Stimulated activated naive CD8-positive, alpha-beta T cell treated with anti-CD3 and anti-CD28 coated beads, Interleukin-15, Interleukin-2, amounts not matched to agents 100 ng/mL and 50 ng/mL, for 24 hours (primary cell): ENCODE measurements around the gene DTNA.

ENCODE experiments used
- H3K27ac Mint-ChIP-seq: one replicate; pipeline ENCODE4 v1.8.0; 2021; ENCODE audit warnings: mild to moderate bottlenecking, mixed read lengths
- H3K27me3 Mint-ChIP-seq: one replicate; pipeline ENCODE4 v1.8.0; 2021; ENCODE audit warnings: mixed read lengths
- H3K36me3 Mint-ChIP-seq: one replicate; pipeline ENCODE4 v1.8.0; 2021; ENCODE audit warnings: low read depth, mixed read lengths
- H3K4me1 Mint-ChIP-seq: one replicate; pipeline ENCODE4 v1.8.0; 2021; ENCODE audit warnings: low read depth, mixed read lengths
- H3K4me3 Mint-ChIP-seq: one replicate; pipeline ENCODE4 v1.8.0; 2021; ENCODE audit warnings: mild to moderate bottlenecking, mixed read lengths
- H3K9me3 Mint-ChIP-seq: one replicate; pipeline ENCODE4 v1.8.0; 2021; ENCODE audit warnings: mixed read lengths

DTNA gene

DNA sequence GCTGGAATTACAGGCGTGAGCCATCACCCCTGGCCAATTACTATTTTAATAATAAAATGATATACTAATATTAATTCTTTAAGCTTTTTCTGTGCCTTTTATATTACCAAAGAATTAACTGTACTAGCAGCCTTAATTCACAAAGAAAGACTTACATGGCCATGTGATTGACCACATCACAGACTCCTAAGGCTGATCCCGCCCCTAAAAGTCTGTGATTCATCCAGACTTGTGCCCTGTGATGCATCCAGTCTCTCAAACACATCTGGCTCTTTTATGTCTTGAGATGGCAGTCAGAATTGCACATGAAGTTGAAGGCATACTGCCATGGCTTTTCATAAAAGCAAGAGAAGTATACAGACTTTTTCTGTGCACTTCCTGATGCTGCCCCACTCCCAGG is 91.7 kb downstream of the DTNA start:
- H3K9me3 Mint-ChIP-seq = no peaks in the 10 kb centered on the region
- peaks cover 12% of the 10 kb centered on the region for H3K27me3 Mint-ChIP-seq

DNA sequence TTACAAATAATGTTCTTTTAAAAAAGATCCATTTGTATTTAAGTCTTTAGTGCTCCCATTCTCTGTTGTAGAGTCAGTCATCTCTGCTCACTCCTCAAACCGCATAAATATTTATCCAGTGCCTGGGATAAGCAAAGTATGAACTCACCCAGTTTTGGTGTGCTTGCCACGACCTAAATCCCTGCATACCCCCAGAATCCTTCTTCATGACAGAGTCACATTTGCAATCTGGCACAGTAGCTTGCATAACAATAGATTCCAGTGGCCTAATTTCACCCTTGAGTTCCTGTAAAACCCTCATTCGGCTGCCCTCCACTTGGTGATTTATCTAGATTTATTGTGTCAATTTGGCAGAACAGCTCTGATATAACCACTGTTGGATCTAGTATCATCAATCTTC is 92.9 kb downstream of the DTNA start:
- Mint-ChIP-seq H3K4me1 (peaks cover 5% of the 10 kb centered on the region), H3K4me3 (no peak overlapping the region), H3K27me3 (peaks cover 9% of the 10 kb centered on the region), H3K36me3 (no peaks in the 10 kb centered on the region), H3K27ac (no peak overlapping the region), H3K9me3 (no peaks in the 10 kb centered on the region)

More for the DNA sequence above, 91.7 kb downstream of the DTNA start:
- Mint-ChIP-seq H3K4me3 (no peak overlapping the region), H3K27ac (no peak overlapping the region), H3K4me1 (peaks cover 5% of the 10 kb centered on the region), H3K36me3 (no peaks in the 10 kb centered on the region)

DNA sequence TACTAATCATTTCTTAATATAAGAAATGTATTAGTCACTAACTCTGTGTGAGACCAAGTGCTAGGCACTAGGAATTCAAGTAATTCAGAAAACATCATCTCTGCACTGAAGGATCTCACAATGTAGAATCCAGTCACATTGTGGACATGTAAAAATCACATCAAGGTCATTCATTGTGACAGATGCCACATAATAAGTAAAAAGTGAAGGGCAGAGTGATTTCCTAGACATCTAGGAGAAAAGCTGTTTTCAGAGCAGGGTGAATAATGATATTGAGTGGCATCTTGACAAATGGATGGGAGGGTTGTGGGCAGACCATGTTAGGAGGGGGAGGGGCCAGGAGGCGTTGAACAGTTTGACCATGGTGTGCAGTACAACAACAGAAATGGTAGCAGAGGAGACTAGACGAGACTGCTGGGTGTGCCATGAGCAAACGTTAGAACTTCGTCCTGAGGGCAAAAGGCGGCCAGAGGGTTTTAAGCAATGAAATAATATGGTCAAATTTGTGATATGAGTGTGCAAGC is 93.8 kb downstream of the DTNA start:
- H3K36me3 Mint-ChIP-seq = no peaks in the 10 kb centered on the region
- no peak overlapping the region for H3K4me3 Mint-ChIP-seq
- peaks cover 5% of the 10 kb centered on the region for H3K4me1 Mint-ChIP-seq
- no peaks in the 10 kb centered on the region for H3K9me3 Mint-ChIP-seq
- no peak overlapping the region for H3K27ac Mint-ChIP-seq
- H3K27me3 Mint-ChIP-seq = peaks cover 6% of the 10 kb centered on the region

DNA sequence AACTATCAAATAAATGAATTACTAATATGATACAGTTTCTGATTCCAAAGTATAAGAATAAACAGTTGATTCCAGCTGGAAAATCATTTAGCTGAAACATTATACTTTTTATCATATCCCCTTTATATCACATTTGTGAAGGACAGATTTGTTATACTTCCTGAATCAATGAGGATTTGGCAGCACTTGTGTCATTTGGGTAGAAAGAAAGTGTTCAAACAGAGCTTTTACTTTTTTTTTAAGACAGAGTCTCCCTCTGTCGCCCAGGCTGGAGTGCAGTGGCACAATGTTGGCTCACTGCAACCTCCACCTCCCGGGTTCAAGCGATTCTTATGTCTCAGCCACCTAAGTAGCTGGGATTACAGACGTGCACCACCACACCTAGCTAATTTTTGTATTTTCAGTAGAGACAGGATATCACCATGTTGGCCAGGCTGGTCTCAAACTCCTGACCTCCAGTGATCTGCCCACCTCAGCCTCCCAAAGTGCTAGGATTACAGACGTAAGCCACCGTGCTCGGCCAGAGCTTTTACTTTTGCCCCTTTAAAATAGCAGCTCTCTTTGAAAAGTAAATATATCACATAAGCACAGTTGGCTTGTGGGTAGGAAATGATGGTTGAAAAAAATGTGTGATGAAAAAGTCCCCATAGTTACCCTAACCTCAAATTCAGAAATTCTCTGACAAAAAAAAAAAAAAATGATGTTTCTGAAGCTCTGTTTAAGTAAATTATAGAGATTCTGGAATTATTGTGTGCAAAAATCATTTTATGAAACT is 95.2 kb downstream of the DTNA start:
- peaks cover 5% of the 10 kb centered on the region for H3K4me1 Mint-ChIP-seq

DNA sequence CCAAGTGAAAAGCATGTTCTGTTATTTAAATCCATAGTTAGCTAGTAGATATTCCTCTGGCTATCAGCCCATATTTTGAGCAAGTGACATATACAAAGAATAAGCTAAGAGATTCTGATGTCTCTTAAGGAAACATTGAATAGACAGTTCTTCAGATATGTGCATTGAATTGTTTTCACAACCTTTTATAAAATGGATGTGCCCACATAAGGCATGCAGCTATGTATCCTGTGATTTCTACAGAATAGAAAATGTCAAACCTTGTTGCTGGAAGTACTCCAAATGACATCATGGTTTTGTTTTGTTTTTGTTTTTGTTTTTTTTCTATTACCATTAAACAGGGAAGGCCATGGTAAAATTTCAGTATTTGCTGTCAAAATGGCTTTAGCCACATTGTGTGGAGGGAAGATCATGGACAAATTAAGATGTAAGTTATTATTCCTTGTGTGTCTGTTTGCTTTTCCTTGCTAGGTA is 95.8 kb downstream of the DTNA start:
- Mint-ChIP-seq H3K4me1 (peaks cover 5% of the 10 kb centered on the region), H3K4me3 (no peak overlapping the region), H3K9me3 (no peaks in the 10 kb centered on the region), H3K27ac (no peak overlapping the region), H3K27me3 (peaks cover 12% of the 10 kb centered on the region), H3K36me3 (no peaks in the 10 kb centered on the region)

More for the DNA sequence above, 95.2 kb downstream of the DTNA start:
- Mint-ChIP-seq H3K4me3 (no peak overlapping the region), H3K27ac (no peak overlapping the region), H3K36me3 (no peaks in the 10 kb centered on the region), H3K9me3 (no peaks in the 10 kb centered on the region), H3K27me3 (peaks cover 12% of the 10 kb centered on the region)

DNA sequence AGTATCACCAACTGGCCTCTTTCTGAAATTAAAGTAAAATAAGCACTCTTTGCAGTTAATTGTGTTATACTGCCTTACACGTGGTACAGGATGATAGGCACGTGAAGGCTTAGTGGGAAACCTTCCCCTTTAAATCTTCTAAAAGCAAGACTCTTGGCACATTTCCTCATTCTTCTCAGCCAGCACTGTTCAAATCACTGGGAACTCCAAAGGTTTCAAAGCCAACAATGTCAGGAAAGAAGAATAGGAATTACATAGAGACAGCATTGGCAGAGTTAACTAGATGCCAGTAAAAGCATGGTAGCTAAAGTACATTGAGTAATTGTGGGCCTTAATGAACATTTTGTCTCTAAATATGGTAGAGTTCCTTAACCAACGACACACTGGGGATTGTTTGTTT is 96.4 kb downstream of the DTNA start:
- Mint-ChIP-seq H3K27ac (no peak overlapping the region), H3K36me3 (no peaks in the 10 kb centered on the region), H3K9me3 (no peaks in the 10 kb centered on the region), H3K27me3 (peaks cover 12% of the 10 kb centered on the region), H3K4me3 (no peak overlapping the region), H3K4me1 (peaks cover 5% of the 10 kb centered on the region)

DNA sequence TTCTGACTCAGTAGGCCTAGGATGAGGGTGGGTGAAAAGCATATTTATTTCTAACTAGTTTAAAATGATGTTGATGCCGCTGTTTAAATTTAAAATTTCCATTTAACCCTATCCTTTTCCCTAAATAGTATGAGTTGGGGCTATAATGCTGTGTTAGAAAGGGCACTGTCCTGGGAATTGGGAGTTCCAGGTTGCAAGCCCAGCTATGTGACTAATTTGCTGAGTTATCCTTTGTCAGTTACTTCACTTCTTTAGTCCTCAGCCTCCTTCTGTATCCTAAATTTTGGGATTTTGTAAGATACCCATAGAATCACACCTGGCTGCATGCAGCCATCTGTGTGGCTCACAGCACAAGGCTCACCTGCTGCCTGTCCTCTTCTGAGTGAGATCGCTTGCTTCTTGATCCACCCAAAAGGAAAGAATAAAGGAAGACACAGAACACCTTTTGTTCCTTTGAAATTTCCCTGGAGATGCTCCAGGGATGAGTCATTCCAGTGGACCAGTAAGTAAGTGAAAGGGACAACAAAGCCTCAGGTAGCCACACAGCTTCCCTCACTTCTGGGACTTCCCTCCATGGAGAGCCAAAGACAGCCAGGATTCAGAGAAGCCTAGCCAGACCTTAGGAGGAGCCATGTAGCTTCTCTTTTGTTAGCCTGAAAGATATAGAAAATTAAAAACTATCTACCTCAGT is 97.2 kb downstream of the DTNA start:
- Mint-ChIP-seq H3K4me1 (peaks cover 5% of the 10 kb centered on the region), H3K27ac (no peak overlapping the region), H3K9me3 (no peaks in the 10 kb centered on the region), H3K36me3 (no peaks in the 10 kb centered on the region), H3K27me3 (peaks cover 12% of the 10 kb centered on the region), H3K4me3 (no peak overlapping the region)

DNA sequence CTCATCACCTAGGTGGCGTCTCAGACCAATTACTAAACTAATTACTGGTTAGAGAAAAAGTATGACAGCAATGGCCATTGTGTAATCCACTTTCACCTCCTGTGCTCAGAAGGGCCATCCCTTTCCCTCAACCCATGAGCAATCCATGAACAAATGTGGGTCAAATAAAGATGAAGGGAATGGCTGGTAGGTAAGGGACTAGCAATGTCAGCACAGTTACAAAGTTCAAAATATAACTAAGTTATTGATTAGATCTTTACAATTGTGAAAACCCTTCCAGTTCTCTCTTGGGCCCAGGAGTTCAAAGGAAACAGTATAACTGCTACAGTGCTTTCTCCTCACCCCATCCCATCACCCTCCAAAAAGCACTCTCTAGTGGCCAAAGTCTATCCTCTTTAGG is 98.3 kb downstream of the DTNA start:
- Mint-ChIP-seq H3K36me3 (no peaks in the 10 kb centered on the region), H3K27ac (no peak overlapping the region), H3K27me3 (peaks cover 7% of the 10 kb centered on the region), H3K9me3 (no peaks in the 10 kb centered on the region), H3K4me3 (no peak overlapping the region), H3K4me1 (peaks cover 5% of the 10 kb centered on the region)

DNA sequence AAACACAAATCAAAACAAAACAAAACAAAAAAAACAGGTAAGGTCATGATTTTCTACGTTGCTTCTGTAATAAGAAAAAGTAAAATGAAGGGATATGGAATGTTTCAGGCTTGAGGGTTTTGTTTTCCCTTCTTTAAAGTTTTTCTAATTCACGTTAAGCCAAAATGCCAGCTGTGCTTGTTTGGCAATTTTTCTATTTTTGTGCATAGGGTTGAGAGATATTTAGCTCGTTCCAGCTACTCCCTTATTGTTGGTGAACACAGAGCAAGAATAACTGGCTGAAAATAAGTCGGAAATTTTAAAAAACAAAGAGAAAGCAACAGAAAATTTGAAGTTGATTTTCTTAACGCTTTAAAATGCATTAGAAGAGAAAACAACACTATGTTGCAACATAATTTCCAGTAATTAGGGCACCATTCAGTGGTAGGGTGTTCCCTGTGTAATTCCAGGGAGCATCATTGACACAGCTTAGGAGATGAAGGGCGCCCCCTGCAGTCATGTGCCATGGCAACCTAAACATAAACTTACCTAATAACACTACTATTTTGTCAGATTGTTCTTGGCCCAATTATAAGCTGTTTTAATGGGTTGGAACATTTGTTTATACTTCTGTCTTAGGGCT is 99.5 kb downstream of the DTNA start:
- Mint-ChIP-seq H3K36me3 (no peaks in the 10 kb centered on the region), H3K9me3 (no peaks in the 10 kb centered on the region), H3K4me1 (peaks cover 5% of the 10 kb centered on the region), H3K27ac (no peak overlapping the region), H3K27me3 (peaks cover 10% of the 10 kb centered on the region), H3K4me3 (no peak overlapping the region)

DNA sequence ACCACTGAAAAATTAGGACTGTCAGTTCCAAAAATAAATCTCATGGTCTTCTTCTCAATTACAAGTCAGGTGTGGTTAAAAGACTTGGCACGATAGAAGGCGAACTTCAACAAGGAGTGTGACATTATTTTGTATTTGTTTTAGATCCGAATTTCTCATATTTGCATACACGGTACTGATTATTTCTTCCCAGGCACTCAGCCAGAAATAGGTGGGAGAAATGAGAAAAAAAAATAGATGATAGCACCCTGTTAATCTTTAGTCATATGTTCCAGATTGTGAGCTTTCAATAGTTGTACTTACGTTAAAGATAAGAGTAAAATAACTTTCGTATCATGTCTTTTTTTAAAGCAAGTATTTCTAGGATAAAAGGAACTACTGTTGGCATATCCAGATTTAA is 106.1 kb downstream of the DTNA start:
- H3K9me3 Mint-ChIP-seq = no peaks in the 10 kb centered on the region
- peaks cover 8% of the 10 kb centered on the region for H3K27me3 Mint-ChIP-seq
- H3K4me3 Mint-ChIP-seq = no peak overlapping the region
- H3K4me1 Mint-ChIP-seq = no peaks in the 10 kb centered on the region
- no peaks in the 10 kb centered on the region for H3K36me3 Mint-ChIP-seq
- no peak overlapping the region for H3K27ac Mint-ChIP-seq

DNA sequence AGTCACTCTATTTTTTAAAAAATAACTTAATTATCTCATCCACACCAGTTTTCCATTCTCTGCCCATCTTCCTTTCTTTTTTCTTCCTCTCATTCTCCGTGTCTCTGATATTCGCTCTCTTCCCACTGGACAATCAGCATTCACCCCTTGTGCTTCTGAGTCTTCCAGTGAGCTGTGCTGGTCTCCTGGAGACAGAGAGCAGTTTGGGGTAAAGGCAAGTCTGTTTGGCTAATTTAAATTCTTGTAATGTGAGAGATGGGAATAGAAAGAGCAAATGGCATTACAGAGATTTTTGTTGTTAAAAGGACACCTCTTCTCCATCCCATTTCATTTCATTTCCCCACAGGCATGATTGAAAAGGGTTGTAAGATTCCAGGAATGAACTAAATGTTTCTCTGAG is 107.5 kb downstream of the DTNA start:
- Mint-ChIP-seq H3K4me1 (no peaks in the 10 kb centered on the region), H3K4me3 (no peak overlapping the region), H3K9me3 (no peaks in the 10 kb centered on the region), H3K27me3 (peaks cover 8% of the 10 kb centered on the region), H3K36me3 (no peaks in the 10 kb centered on the region), H3K27ac (no peak overlapping the region)

DNA sequence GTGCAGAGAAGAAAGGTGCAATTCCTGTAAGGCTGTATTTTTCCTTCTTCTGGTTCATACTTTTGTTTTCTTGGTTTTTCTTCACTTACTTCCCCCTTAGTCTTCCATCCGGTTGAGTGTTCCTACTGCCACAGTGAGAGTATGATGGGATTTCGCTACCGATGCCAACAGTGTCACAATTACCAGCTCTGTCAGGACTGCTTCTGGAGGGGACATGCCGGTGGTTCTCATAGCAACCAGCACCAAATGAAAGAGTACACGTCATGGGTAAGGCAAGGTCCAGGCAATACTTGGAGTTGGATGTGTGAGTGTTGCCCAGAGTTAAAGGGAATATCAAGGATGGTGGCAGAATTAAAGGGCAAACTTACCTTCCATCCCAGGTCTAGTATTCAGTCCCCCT is 108.0 kb downstream of the DTNA start:
- Mint-ChIP-seq H3K9me3 (no peaks in the 10 kb centered on the region), H3K4me1 (no peaks in the 10 kb centered on the region), H3K27ac (no peak overlapping the region), H3K4me3 (no peak overlapping the region), H3K36me3 (no peaks in the 10 kb centered on the region), H3K27me3 (peaks cover 8% of the 10 kb centered on the region)

DNA sequence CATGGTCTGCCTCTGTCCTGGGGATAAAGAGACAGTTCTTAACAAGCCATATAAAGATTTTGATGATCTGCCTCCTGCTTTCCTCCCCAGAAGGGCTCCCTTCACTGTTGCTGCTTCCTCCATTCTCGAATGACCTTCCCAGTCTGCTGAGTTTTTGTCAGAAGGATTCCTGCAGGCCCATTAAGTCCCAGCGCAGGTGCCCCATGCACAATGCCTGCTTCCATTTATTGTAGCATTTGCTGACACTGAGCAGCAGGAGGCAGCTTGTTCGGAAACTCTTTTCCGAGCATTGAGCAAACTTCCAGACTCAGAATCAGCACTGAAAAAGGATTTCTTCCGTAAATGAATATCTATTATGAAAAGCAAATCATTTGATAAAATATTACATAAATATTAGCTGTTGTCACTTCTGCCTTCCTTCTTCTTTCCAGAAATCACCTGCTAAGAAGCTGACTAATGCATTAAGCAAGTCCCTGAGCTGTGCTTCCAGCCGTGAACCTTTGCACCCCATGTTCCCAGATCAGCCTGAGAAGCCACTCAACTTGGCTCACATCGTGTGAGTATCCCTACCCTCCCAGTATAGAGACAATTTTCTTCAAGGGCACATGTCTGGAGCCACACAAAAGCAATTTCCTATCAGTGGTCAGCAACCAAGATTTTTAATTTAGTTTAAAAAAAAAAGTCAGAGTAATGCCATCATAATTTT is 110.4 kb downstream of the DTNA start:
- no peaks in the 10 kb centered on the region for H3K36me3 Mint-ChIP-seq
- H3K27me3 Mint-ChIP-seq = peaks cover 4% of the 10 kb centered on the region
- H3K27ac Mint-ChIP-seq = no peak overlapping the region
- H3K4me1 Mint-ChIP-seq = no peaks in the 10 kb centered on the region
- no peaks in the 10 kb centered on the region for H3K9me3 Mint-ChIP-seq
- no peak overlapping the region for H3K4me3 Mint-ChIP-seq

DNA sequence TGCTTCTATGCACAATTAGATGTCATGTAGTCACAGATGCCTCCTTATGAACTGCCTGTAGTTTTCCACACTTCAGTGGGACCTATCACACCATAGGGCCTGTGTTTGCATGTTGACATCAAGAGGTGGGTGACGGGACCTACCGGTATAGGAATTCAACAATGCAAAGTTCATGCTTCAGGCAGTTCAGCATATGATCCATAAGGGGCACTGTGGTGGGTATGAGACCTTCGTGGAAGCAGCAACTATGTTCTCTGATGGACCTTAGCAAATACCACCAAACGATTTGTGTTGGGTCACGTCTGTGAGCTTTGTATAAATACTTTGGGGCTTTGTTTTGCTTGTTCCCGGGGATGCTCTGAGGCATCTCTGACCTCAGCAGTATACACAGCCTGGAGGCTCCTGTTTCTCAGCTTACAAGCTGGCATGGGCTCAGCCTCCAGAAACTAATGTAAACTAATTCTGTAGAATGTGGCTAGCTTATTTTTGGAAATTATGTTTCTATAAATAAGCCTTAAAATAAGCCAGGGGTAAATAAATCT is 111.6 kb downstream of the DTNA start:
- Mint-ChIP-seq H3K9me3 (no peaks in the 10 kb centered on the region), H3K27me3 (peaks cover 4% of the 10 kb centered on the region), H3K27ac (no peak overlapping the region), H3K4me1 (no peaks in the 10 kb centered on the region), H3K4me3 (no peak overlapping the region), H3K36me3 (no peaks in the 10 kb centered on the region)
